Omental fat pad (tissue), 4 donors: ENCODE results near the gene FAM163B. TPM values are rescaled to one million over a fixed set of nuclear protein-coding genes. Genes with fewer than 3 reads are reported as not detected.

ENCODE experiments used
- ATAC-seq: fragments of 150-250 bp; one replicate; pipeline ENCODE4 v1.9.1; 2016; ENCODE audit warnings: mild to moderate bottlenecking, moderate library complexity; ENCODE audit not compliant: low FRiP score
- DNase-seq: peaks from one replicate; pipeline ENCODE4 v3.0.0-alpha.2; 2019; ENCODE audit warnings: low spot score
- total RNA-seq, 4 donors: library from RNA; depleted of rRNA; stranded (reverse); fragments of >200 nt; gene quantifications; one replicate each; pipeline ENCODE4 v1.1.0, GENCODE V29; 2016
- TF ChIP-seq, protein P1 (sequence below), 3 donors: fragments of 450-650 bp; IDR thresholded peaks; one replicate each; pipeline ENCODE4 v1.5.1; 2016 to 2017; ENCODE audit warnings: antibody characterized with exemption in 3 of 3, mild to moderate bottlenecking in 3 of 3, moderate library complexity in 2 of 3

Gene FAM163B
- total RNA-seq, 4 donors from 2014 or later, result not detected

DNA sequence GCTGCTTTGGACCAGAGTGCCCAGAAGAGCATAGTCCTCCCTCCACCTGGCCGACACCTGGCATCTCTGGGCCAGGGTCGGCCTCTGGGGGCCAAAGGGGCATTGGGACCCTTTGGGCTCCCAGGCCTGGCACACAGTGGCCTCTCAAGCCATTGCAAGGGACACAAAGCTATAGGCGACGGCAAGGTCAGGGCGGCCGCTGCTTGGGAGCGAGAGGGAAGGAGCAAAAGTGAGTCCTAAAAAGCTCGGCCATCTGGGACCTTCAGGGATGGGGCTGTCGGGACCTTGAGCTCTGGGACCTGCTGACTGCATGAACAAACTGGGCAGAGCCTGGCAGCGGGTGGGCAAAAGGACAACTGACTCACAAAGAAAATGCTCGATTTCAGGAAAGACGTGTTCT, 40.8 kb upstream of the FAM163B start:
- ATAC-seq, result no peak
- TF ChIP-seq, protein P1, sequence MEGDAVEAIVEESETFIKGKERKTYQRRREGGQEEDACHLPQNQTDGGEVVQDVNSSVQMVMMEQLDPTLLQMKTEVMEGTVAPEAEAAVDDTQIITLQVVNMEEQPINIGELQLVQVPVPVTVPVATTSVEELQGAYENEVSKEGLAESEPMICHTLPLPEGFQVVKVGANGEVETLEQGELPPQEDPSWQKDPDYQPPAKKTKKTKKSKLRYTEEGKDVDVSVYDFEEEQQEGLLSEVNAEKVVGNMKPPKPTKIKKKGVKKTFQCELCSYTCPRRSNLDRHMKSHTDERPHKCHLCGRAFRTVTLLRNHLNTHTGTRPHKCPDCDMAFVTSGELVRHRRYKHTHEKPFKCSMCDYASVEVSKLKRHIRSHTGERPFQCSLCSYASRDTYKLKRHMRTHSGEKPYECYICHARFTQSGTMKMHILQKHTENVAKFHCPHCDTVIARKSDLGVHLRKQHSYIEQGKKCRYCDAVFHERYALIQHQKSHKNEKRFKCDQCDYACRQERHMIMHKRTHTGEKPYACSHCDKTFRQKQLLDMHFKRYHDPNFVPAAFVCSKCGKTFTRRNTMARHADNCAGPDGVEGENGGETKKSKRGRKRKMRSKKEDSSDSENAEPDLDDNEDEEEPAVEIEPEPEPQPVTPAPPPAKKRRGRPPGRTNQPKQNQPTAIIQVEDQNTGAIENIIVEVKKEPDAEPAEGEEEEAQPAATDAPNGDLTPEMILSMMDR (IDR thresholded peaks at IDR 0.05), result no peak
- no peak for DNase-seq

DNA sequence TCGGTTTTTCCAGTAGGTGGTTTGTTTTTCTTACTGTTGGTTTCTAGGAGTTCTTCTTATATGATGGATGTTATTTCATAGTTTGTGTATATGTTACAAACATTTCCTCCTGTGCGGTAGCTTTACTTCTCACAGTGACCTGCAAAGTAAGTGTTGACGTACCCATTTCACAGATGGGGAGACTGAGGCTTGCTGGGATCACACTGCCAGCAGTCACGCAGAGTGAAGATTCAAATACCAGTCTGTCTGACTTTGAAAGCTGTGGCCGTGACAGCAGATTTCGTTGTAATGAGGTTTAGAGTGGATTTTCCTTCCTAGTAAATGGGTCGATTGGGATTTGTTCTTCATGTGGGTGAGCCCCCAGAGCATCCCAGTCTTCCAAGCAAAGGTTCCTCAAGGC, 40.0 kb upstream of the FAM163B start:
- ATAC-seq (no peak), DNase-seq (no peak)
- TF ChIP-seq, protein P1 (IDR thresholded peaks at IDR 0.05), result no peak

DNA sequence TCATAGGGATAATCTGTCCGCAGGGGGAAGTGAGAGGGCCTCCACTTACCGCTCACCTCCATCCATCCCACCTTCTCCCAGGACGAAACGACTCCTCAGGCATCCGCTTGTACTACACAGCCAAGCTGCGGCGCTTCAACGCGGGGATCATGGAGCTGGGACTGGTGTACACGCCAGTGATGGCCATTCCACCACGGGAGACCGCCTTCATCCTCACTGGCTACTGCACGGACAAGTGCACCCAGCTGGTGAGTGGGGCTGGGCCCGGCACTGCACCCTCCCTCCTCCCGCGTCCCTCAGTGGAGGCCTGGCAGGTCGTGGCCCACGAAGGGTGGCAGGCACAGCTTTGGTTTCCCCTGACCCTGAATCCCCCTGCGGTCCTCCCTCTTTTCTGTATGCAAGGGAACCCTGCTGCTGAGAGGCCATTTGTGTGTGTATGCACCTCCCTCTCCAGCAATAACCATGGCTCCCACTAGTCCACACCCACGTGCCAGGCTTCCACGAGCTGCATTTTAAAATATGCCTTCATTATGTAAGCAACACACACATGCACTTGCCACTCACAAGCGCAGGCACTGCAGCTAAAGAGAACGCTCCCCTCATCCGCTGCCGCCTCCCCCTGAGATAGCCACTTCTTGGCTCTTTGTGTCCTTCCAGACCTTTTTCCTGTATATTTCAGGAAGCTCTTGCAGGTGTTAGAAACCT, 38.7 kb upstream of the FAM163B start:
- DNase-seq (no peak), ATAC-seq (no peak)
- TF ChIP-seq, protein P1 (IDR thresholded peaks at IDR 0.05), result no peak

DNA sequence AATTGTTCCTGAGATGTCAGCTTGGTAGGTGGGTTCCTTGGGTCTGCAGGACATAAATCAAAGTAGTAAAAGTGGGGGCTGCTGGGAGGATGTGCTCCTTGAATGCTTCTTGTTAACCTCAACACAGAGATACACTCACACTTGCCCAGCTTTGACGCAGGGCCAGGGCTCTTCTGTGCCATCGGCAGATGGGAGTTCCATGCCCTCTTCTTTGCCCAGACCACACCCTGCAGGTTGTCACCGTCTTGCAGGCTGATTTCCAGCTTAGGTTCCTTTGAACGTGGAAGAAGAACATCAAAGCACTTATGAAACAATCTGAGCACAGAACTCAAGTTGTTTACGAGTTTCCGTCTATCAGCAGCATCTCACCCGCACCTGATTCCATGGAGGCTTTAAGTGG, 38.0 kb upstream of the FAM163B start:
- ATAC-seq (no peak), DNase-seq (no peak)
- TF ChIP-seq, protein P1 (IDR thresholded peaks at IDR 0.05), result no peak

DNA sequence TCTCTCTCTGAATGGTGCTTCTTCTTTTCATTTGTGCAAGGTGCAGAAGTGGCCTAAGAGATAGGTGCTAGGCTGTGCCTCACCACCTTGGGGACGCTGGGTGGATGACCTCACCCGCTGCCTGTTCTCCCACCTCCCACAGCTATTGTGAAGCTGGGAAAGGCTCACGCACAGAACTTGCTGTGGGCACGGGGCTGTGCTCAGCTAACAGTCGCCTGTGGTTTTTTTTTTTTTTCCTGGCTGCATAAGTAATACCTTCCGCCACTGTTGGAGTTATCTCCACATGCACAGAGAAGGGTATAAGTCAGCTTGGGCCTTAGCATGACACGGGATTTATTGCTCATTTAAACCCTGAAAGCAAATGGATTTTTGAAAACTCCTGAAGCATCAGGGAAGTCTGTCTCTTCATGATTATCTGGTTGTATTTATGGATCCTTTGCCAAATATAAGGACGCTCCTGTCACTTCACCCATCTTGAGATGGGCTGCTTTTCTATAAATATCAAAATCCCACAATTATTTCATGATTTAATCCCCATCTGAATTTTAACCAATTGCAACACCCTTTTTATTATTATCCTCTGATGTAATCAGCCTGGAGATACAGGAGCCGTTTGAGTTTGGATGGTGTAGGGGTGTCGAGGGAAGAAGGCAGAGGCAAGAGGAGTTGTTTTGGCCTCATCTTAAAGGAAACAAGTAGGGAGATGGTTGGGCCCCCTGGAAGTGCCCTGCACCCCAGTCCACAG, 36.0 kb upstream of the FAM163B start:
- DNase-seq (no peak), ATAC-seq (no peak)
- TF ChIP-seq, protein P1 (IDR thresholded peaks at IDR 0.05), result no peak

DNA sequence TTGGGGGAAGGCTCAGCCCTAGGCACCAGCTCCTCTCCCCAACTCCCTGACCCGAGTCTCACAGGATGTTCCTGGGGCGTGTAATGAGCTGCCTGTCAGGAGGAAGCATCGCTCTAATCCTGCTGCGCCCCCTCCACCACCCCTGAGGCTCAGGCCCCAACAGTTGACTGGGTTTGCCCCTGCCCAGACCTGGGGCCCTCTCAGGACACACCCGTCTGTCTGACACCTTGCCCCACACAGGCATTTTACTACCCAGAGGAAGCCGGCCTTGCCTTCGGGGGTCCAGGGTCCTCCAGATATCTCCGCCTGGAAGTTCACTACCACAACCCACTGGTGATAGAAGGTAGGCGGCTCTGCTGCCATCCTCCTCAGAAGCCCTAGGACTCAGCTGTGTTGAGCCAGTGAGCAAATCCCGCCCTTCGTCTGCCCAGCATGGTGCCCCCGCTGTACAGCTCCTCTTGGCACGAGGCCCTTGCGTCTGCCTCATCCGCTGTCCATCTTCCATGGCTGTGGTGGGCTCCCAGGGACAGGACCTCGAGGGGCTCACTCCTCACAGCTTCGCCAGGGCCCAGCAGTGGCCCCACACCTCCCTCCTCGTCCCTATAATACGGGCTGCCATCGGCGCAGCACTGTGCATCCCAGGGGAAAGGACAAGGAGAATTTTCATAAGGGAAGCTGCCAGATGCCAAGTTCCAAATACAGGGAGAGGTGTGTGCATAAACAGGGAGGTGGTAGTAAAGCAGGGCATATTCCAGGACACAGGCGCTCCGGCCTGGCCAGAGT, 35.0 kb upstream of the FAM163B start:
- DNase-seq (no peak), ATAC-seq (no peak)
- TF ChIP-seq, protein P1 (IDR thresholded peaks at IDR 0.05), result no peak
